ENCODE results near the gene NR1H4.

GRCh38 chr12:100491104-100491503 is 17.4 kb downstream of the NR1H4 start:
- TF ChIP-seq POLR2A (IDR thresholded peaks at IDR 0.05) (no peak), CTCF (IDR thresholded peaks at IDR 0.05) (no peak), POLR2AphosphoS5 (IDR thresholded peaks at IDR 0.05) (no peak)

All from breast epithelium (tissue), 3 donors.